NCI-H774 (cell line): Measurements from ENCODE around the gene ZNF205.
"Not testable (repeated sequence)": the region's sequence is repeated elsewhere in the genome, so short reads cannot be mapped to it uniquely, and the experiment has no call there.

ENCODE experiments used
- DNase-seq: peaks from one replicate; lab custom pipeline; 2025; lab: John Stamatoyannopoulos, UW

The ZNF205 gene

DNA sequence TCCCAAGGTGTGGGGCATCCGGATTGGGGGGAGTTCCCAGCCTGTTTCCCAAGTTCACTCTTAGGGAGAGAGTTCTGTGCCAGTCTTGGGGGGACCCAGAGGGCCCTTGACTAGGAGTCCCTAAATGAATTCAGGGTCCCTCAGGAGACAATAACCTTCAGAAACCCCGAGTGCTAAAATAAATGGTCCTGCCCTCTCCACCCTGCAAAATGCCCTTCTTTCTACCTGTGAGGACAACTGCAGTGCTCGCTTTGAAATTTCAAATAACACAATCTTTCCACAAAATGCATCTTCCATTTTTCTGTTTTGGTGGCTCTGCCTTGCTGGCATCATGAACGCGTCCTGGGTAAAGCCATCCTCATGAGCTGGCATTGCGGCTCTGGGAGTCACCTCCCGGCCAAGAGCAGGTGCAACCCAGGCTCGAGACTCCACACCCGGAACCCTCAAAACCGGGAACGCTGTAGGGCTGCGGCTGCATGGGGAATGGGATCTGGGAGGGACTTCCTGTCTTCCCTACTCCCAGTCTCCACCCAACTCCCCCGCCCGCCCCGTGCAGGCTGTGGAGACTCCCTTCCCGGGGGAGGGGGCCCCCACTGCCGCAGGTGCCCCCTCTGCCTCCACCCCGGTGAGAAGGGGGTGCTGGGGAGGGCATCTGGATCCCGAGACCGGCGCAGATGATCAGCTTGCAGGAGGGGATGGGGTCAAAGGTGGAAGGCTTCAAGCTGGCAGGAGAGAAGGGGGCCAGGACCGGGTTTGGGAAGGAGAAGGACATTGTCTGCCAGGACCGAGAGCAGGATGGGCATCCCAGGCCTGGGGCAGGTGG lies at the start of gene ZNF205:
TSS of gene ZNF205 (plus strand) at position 529 of the 823 bp plus-strand sequence. CDS start 845 bp downstream, outside the sequence.
- peak; percentile 77 for DNase-seq

DNA sequence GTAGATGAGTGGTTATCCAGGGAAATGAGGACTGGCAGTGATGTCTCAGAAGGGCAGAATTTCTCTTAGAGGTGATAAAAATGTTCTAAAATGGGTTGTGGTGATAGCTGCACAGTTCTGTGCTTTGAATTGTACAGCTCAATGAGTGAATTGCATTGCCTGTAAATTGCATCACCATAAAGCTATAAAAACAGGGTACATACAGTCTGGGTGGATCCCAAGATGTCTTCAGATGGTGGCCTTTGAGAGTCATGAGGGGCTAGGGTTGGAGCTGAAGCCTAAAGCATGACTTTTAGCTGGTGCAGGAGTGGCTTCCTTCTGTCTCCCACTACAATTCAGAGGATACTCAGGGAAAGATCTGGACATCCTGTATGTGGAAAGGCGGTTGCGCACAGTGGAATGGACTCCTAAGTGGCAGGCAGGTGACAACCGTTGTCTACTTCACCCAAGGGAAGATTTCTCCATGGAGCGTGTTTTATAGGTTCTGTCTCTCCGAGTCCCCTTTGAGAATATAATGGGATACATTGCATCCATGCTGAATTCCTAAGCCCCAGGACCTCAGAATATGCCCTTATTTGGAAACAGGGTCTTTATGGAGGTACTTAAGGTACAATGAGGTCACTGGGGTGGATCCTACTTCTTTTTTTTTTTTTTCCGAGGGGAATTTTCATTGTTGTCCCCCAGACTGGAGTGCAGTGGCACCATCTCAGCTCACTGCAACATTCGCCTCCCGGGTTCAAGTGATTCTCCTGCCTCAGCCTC lies 48.6 kb upstream of the ZNF205 start:
- DNase-seq, result no peak

DNA sequence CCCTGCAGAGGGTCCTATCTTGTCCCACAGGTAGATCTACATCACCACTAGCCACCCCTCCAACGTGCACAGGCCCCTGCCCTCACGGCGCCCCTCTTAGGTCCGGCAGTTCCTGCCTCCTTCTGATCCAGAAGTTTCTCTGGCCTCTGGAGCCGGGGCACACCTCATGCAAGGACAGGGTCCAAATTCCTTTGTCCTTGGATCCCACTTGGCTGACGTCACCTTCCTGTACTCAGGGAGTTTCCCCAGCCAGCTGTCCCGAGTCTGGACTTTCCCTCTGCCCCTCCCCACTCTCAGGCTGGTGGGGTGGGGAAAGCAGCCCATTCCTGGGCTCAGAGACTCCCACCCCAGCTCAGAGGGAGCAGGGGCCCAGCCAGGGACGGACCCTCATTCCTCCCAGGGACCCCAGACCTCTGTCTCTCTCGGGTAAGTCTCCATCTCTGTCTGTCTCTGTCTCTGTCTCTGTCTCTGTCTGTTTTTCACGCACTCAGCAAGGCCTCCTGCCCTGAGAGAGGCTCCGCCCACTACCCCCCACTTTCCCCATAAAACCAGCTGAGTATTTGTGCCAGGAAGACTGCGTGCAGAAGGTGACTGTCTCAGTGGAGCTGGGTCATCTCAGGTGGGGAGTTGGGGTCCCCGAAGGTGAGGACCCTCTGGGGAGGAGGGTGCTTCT lies 47.2 kb upstream of the ZNF205 start, which contains the start of gene IL32:
TSS of gene IL32 (plus strand) at position 572 of the 673 bp plus-strand sequence. CDS start 172 bp downstream, outside the sequence.
- DNase-seq, result no peak

DNA sequence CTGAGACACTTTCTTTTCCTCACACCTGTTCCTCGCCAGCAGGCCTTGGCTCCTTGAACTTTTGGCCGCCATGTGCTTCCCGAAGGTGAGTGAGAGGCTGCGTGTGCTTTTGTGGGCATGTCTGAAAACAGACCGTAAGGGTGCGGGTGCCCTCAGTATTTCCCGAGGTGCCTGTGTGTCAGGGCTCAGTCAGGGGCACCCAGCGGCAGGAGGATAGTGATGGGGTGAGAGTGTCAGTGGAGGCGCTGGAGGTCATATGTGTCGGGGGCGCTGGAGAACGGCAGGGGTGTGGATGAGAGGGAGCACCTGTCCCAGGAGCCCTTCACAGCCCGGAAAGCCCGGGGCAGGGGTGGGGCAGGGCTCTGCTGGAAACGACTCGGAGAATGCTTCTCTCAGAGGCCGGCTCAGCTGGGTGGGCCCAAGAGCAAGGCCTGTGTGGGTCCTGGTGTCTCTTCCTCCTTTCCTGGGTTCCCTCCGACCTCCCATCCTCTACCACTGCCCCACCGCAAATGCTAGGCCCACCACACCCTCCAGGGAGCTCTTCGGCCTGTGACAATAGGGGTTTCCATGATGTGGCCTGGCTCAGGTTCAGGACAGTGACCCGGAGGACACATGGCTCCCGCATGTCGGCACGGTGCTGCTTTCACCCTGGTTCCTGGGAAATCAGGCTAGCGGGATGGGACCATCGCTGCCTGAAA lies 46.5 kb upstream of the ZNF205 start:
- no peak for DNase-seq

DNA sequence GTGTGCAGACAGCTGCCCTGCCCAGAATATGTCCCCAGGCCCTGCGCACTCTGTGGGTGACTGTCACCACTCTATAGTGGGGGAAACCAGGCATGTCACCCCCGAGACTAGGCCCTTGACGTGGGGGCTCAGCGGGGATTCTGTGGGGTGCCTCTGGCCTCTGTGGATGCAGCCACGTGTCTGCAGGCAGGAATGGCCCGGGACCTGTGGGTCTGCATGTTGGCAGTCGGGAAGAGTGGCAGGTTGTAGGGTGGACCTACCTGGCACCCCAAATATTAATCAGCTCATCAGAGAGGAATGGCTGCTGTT lies 46.0 kb upstream of the ZNF205 start:
- DNase-seq, result no peak

DNA sequence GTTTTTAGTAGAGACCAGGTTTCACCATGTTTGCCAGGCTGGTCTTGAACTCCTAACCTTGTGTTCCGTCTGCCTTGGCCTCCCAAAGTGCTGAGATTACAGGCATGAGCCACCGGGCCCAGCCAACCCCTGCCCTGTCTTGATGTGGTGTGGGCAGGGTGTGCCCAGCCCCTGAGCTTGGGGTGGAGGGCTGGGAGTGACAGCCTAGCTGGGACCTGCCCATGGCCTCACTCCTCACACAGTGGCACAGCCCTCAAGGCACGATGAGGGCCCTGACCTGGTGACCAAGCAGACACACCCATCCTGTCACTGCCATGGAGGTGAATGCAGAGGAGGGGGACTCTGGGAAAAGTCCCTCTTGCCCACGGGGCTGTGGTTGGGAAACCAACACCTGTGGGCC lies 43.9 kb upstream of the ZNF205 start:
- DNase-seq, result no peak

DNA sequence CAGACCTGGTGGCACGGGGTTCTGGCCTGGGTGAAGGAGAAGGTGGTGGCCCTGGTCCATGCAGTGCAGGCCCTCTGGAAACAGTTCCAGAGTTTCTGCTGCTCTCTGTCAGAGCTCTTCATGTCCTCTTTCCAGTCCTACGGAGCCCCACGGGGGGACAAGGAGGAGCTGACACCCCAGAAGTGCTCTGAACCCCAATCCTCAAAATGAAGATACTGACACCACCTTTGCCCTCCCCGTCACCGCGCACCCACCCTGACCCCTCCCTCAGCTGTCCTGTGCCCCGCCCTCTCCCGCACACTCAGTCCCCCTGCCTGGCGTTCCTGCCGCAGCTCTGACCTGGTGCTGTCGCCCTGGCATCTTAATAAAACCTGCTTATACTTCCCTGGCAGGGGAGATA lies 43.2 kb upstream of the ZNF205 start:
- not testable (repeated sequence) for DNase-seq

DNA sequence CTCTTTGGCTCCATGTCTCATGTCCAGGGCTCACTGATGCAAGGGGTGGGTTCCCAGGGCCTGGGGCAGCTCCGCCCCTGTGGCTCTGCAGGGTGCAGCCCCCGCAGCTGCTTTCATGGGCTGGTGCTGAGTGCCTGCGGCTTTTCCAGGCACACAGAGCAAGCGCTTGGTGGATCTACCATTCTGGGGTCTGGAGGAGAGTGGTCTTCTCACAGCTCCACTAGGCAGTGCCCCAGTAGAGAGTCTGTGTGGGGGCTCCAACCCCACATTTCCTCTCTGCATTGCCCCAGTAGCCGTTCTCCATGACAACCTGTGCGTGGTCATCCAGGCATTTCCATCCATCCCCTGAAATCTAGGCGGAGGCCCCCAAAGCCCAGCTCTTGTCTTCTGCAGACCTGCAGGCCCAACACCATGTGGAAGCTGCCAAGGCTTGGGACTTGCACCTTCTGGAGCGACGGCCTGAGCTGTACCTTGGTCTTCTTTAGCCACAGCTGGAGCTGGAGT lies 41.7 kb upstream of the ZNF205 start:
- no peak for DNase-seq

DNA sequence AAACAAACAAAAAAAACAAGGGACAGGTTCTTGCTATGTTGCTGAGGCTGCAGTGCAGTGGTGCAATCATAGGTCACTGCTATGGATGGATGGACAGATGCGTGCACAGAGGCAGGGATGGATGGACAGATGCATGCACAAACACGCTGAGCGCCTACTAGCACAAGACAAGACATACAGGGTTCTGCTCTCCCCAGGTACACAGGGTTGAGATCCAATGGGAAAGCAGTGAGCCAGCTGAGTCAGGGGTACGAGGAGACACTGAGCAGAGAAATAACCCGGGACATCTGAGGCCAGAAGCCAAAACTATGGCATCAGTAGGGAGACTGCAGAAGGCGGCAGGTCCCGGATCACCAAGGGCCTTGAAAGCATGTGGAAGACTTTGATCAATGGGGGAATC lies 40.7 kb upstream of the ZNF205 start:
- DNase-seq, result no peak

DNA sequence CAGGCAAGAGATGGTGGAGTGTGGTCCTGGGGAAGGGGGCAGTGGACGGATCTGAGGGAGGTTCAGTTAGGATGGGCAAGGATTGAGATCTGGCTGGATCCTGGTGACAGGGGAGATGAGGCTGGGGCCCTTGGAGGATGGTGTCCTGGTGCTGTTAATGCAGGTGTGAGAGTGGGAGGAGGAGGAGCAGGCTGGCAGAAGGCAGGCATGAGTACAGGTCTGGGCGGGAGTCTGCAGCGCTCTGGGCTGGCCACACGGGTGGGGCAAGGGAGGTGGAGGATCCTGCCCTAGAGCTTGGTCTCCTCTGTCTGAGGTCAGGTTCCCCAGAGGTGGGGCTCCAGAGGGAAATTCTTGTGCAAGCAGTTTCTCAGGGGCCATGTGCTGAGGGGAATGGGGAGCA lies 40.2 kb upstream of the ZNF205 start:
- DNase-seq, result not testable (repeated sequence)

DNA sequence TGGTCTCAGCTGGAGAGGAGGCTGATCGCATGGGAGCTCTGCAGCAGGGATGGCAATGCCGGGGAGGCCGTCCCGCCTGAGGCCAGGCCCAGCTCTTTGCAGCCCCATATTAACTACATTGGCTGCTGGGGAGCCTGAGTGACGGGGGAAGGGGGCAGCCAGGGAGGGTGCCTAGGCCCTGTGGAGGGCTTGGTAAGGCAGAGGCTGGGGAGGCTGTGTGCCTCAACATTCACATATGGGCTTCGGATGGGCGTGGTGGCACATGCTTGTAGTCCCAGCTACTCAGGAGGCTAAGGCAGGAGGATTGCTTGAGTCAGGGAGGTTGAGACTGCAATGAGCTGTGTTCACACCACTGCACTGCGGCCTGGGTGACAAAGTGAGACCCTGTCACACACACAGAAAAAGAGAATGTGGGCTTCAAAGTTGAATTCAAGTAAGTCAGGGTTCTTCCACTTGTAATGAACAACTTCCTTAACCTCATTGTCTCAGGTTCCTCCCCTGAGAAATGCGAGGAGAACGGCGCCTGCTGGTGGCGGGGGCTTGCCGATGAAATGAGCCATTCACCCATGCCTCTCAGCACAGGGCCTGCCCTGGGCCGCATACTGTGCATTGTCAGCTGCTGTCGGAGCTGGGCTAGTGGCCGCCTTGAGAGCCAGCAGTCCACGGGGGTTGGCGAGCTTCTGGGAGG lies 39.7 kb upstream of the ZNF205 start:
- not testable (repeated sequence) for DNase-seq

DNA sequence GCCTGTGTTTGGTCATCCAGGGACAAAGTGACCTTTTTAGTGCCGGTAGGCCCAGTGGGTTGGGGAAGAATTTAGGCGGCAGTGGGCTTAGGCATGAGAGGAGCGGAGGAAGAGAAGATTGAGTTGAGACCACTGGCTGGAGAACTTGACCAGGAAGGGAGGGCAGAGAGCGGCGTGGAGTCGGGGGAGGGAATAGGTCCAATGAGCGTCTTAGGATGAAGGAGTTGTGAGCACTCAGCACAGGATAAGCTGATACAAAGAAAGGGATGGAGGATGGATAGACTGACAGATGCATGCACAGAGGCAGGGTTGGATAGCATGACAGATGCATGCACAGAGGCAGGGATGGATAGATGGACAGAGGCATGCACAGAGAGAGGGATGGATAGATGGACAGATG lies 38.9 kb upstream of the ZNF205 start:
- DNase-seq, result no peak

DNA sequence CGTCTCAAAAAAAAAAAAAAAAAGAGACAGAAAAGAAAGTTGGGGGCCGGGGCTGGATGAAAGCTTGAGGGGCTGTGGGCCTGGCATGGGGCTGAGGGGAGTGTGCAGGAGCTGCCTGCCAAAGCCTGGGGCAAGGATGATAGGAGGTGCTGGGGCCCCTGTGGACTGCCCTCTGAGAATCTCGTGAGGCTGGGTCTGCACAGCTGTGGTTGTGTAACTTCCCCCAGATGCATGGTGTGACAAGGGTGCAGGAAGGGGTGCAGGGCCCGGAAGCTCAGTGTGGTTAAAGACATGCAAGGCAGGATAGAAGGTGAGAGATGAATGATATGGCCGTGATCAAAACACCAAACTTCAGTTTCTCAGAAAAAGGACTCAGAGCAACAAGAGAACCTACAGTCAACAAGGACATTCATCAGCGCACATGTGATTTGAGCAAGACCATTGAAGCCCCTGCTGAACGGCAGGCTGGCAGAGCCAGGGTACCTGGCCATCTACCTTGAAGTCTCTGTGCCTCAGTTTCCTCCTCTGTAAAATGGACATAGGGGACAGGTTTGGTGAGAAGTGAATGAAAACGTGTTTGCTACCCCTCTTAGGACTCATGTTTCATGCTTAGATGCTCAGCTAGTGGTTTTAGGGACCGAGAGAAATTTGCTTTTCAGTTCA lies 37.4 kb upstream of the ZNF205 start:
- no peak for DNase-seq

DNA sequence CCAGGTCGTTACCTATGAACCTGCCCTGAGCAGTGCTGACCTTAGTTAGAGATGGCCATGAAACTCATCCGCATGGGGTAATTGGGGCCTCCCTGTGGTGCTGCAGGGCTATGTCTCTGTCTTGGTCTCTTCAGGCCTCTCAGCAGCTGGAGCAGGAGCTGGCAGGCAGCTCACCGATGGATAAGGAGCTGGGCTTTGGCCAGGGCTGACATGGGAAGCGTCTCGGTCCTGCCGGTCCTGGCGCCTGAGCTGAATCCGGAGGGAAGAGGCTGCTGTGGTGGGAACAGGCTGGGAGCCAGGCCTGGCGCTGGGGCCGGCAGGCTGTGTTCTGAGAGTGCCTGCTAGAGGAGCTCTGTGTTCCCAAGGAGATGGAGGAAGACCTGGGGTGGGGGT lies 36.9 kb upstream of the ZNF205 start:
- no peak for DNase-seq

DNA sequence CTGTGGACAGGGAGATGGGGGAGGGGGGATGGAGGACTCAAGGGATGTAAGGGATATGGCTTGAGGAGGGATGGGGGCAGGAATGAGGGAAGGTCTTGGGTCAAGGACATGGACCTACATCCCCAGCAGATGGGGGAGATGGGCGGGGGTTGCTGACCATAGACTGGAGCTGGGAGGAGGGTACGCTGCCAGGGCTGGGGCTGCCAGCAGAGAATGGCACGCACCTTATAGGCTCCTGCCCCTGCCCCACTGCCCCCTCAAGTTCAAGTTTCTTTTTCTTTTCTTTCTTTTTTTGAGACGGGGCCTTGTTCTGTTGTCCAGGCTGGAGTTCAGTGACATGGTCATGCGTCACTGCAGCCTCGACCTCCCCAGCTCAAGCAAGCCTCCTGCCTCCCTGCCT lies 36.4 kb upstream of the ZNF205 start:
- DNase-seq, result not testable (repeated sequence)

DNA sequence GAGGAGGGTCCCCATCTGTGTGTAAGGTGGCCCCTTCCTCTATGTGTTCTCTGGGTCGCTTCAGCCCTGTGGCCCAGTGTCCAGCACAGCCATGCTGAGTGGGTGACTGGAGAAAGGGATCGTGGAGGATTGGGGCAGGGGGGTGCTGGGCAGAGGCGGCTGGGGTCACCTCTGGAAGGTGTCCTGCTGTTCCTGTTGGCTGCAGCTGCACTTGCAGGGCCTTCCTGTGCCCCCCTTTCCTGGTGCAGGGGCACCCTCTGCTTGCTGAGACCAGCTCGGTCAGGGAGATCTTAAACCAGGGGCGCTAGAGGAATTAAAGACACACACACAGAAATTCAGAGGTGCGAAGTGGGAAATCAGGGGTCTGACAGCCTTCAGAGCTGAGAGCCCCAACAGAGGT lies 35.8 kb upstream of the ZNF205 start:
- DNase-seq, result no peak

DNA sequence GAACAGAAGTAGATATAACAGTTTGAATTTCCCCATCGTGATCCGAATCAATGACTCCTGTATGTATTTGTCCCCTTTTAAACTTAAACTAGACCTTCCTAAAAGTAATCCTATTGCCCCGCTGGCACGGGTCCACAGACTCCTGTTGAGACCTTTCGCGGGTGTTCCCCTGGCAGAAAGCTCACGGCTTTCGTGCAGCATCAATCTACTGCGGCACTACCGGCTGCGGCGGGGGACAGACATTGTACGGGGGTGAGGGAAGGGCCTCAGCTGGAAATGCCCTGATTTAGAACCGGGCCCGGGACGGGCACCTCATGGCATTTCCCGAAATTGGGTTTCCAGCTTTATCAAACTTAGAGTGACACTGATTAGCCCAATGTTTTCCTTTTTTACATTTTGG lies 32.4 kb upstream of the ZNF205 start:
- DNase-seq, result no peak

DNA sequence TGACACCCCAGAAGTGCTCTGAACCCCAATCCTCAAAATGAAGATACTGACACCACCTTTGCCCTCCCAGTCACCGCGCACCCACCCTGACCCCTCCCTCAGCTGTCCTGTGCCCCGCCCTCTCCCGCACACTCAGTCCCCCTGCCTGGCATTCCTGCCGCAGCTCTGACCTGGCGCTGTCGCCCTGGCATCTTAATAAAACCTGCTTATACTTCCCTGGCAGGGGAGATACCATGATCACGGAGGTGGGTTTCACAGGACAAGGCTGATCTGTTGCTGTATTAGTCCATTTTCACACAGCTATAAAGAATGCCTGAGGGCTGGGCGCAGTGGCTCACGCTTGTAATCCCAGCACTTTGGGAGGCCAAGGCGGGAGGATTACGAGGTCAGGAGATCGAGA lies 30.4 kb upstream of the ZNF205 start:
- DNase-seq, result not testable (repeated sequence)

DNA sequence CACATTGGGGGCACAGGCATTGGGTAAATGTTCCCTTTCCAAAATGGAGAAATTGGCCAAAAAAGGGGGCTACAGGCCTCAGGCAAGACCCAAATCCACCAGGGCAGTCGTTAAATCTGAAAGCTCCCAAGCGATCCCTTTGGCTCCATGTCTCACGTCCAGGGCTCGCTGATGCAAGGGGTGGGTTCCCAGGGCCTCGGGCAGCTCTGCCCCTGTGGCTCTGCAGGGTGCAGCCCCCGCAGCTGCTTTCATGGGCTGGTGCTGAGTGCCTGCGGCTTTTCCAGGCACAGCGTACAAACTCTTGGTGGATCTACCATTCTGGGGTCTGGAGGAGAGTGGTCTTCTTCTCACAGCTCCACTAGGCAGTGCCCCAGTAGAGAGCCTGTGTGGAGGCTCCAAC lies 29.0 kb upstream of the ZNF205 start:
- DNase-seq, result not testable (repeated sequence)

DNA sequence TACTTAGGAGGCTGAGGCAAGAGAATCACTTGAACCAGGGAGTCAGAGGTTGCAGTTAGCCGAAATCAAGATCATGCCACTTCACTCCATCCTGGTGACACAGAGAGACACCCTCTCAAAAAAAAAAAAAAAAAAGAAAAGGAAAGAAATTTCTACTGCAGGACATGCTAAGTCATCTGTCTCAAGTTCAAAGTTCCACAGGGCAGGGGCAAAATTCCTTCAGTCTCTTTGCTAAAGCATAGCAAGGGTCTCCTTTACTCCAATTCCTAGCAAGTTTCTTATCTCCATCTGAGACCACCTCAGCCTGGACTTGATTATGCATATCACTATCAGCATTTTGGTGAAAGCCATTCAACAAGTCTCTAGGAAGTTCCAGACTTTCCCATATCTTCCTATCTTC lies 27.9 kb upstream of the ZNF205 start:
- no peak for DNase-seq
